Small intestine (tissue), 7 donors: ENCODE results near the gene SCN5A. TPM values are rescaled to one million over a fixed set of nuclear protein-coding genes. Genes with fewer than 3 reads are reported as not detected.

ENCODE experiments used
- DNase-seq, 2 donors: peaks; one replicate each; pipeline versions ENCODE4 v3.0.0 to v3.0.0-alpha.2; 2013
- FAIRE-seq: peaks from 2 replicates; lab custom pipeline; 2012; peaks lifted over from hg19 to GRCh38; lab: Jason Lieb, UNC
- H3K27ac ChIP-seq, 3 donors: one replicate each; pipeline ENCODE4 v1.5.1; 2013; ENCODE audit warnings: low read length in 2 of 3, mild to moderate bottlenecking in 2 of 3, control low read depth in 1 of 3, inconsistent platforms in 1 of 3, low read depth in 1 of 3, moderate library complexity in 1 of 3
- H3K27me3 ChIP-seq, 3 donors: one replicate each; pipeline ENCODE4 v1.6.1; 2013; ENCODE audit warnings: low read length in 3 of 3, inconsistent platforms in 1 of 3; ENCODE audit not compliant: control insufficient read depth in 3 of 3, insufficient read depth in 3 of 3
- H3K36me3 ChIP-seq, 3 donors: one replicate each; pipeline ENCODE4 v1.6.1; 2013; ENCODE audit warnings: low read length in 3 of 3, inconsistent platforms in 1 of 3, low read depth in 1 of 3, mild to moderate bottlenecking in 1 of 3, moderate library complexity in 1 of 3; ENCODE audit not compliant: control insufficient read depth in 3 of 3, insufficient read depth in 2 of 3
- H3K4me1 ChIP-seq, 3 donors: one replicate each; pipeline ENCODE4 v1.6.1; 2013; ENCODE audit warnings: low read length in 2 of 3, inconsistent platforms in 1 of 3, low read depth in 1 of 3, mild to moderate bottlenecking in 1 of 3, moderate library complexity in 1 of 3; ENCODE audit not compliant: control insufficient read depth in 3 of 3, insufficient read depth in 2 of 3
- H3K4me3 ChIP-seq, 3 donors: one replicate each; pipeline ENCODE4 v1.5.1; 2013; ENCODE audit warnings: low read length in 3 of 3, control low read depth in 1 of 3, inconsistent platforms in 1 of 3, low read depth in 1 of 3, mild to moderate bottlenecking in 1 of 3, moderate library complexity in 1 of 3
- H3K9me3 ChIP-seq, 2 donors: one replicate each; pipeline ENCODE4 v1.6.1; 2013; ENCODE audit warnings: low read depth in 1 of 2, low read length in 1 of 2; ENCODE audit not compliant: control insufficient read depth in 2 of 2, insufficient read depth in 1 of 2
- WGBS, 3 donors: extraction: QIAGEN DNeasy Blood & Tissue Kit; methylation state at CpG; one replicate each; pipeline ENCODE4 v1.1.7; 2013; 5-methylcytosine and 5-hydroxymethylcytosine counted together
- polyA plus RNA-seq, 4 donors: library from polyadenylated mRNA; stranded (reverse) in 3 of 4; unstranded in 1 of 4; fragments of 200-250 nt in 3 of 4; fragments of 120-200 nt in 1 of 4; gene quantifications; one replicate each; pipeline versions ENCODE4 v1.2.1 to v1.2.3, GENCODE V29; 2013
- donor health status: healthy with polysubstance abuse.
- donor health status: control.
- donor health status: control.
- donor health status: Bipolar disorder and iron deficiency.
- donor health status: healthy.

SCN5A gene
- polyA plus RNA-seq, 4 donors = 0.27 to 0.75 (median 0.68) TPM; not detected in 1

GRCh38 chr3:38565339-38566214, 83.9 kb downstream of the SCN5A start:
- H3K36me3 ChIP-seq = no peaks in the 10 kb centered on the region
- DNase-seq (no peak), FAIRE-seq (no peak)
- H3K4me1 ChIP-seq = no peaks in the 10 kb centered on the region
- no peak overlapping the region for H3K27ac ChIP-seq
- 83 to 91% (median 87%) methylated on average over 13 of the region's 13 CpGs for WGBS, 3 donors
- no peak overlapping the region for H3K4me3 ChIP-seq
- no peaks in the 10 kb centered on the region for H3K27me3 ChIP-seq
- H3K9me3 ChIP-seq = no peaks in the 10 kb centered on the region

DNA sequence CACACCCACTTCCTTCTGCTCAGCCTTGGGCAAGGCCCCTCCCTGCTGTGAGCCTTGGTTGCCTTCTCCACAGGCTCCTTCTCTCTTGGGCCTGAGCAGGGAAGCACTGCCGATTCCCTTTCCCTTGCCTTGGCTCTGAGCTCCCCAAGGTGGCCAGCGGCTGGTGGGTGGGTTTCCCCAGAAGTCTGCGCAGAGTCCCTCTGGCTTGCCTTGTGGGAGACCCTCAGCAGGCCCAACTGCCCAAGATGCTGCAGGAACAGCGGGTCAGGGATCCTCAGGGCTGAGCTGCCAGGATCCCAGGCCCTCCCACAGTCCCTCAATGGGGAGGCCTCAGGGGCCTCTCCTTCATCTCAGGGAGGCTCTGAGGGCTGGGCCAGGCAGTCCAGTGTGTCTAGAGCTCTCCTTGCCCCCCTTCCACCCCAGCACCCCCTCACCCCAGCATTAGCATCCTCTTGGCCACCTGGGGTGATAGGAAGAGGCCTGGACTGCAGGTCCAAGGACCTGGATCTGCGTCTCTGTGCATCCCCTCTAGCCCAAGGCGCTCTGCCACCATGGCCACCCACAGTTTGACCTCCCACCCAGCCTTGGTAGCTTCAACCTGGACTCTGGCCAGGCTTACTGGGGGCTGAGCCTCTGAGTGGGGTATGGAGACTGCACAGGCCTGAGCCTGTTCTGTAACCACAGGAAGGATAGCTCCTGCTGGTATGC, 84.7 kb downstream of the SCN5A start:
- no peak overlapping the region for H3K4me3 ChIP-seq
- H3K4me1 ChIP-seq = no peaks in the 10 kb centered on the region
- 90 to 94% (median 92%) methylated on average over 6 of the region's 6 CpGs for WGBS, 3 donors
- no peak for FAIRE-seq
- no peaks in the 10 kb centered on the region for H3K36me3 ChIP-seq
- no peaks in the 10 kb centered on the region for H3K27me3 ChIP-seq
- H3K27ac ChIP-seq = no peak overlapping the region
- no peak for DNase-seq
- no peaks in the 10 kb centered on the region for H3K9me3 ChIP-seq

GRCh38 chr3:38563886-38564270, 85.6 kb downstream of the SCN5A start:
- no peaks in the 10 kb centered on the region for H3K27me3 ChIP-seq
- no peaks in the 10 kb centered on the region for H3K36me3 ChIP-seq
- H3K9me3 ChIP-seq = no peaks in the 10 kb centered on the region
- H3K4me3 ChIP-seq = no peak overlapping the region
- DNase-seq (no peak), FAIRE-seq (no peak)
- no peak overlapping the region for H3K27ac ChIP-seq
- 84 to 90% (median 88%) methylated on average over 10 of the region's 10 CpGs for WGBS, 3 donors
- no peaks in the 10 kb centered on the region for H3K4me1 ChIP-seq

GRCh38 chr3:38563070-38563885, 86.2 kb downstream of the SCN5A start:
- H3K27ac ChIP-seq = no peak overlapping the region
- no peaks in the 10 kb centered on the region for H3K9me3 ChIP-seq
- no peak overlapping the region for H3K4me3 ChIP-seq
- H3K4me1 ChIP-seq = no peaks in the 10 kb centered on the region
- DNase-seq = no peak
- FAIRE-seq = no peak
- H3K27me3 ChIP-seq = no peaks in the 10 kb centered on the region
- H3K36me3 ChIP-seq = no peaks in the 10 kb centered on the region
- 83 to 89% (median 87%) methylated on average over 15 of the region's 15 CpGs for WGBS, 3 donors

- H3K36me3 ChIP-seq = no peaks in the 10 kb centered on the region
- 95 to 100% (median 98%) methylated on average over 7 of the region's 7 CpGs for WGBS, 3 donors
- H3K27ac ChIP-seq = no peak overlapping the region
- DNase-seq = no peak
- H3K4me3 ChIP-seq = no peak overlapping the region
- FAIRE-seq = no peak
- H3K9me3 ChIP-seq = no peaks in the 10 kb centered on the region
- H3K27me3 ChIP-seq = no peaks in the 10 kb centered on the region
- no peaks in the 10 kb centered on the region for H3K4me1 ChIP-seq
Observed at GRCh38 chr3:38562467-38562925, 87.0 kb downstream of the SCN5A start.

- no peaks in the 10 kb centered on the region for H3K4me1 ChIP-seq
- no peak for DNase-seq
- 67 to 80% (median 70%) methylated on average over 9 to 10 of the region's 10 CpGs for WGBS, 3 donors
- H3K4me3 ChIP-seq = no peak overlapping the region
- H3K27ac ChIP-seq = no peak overlapping the region
- H3K27me3 ChIP-seq = no peaks in the 10 kb centered on the region
- no peaks in the 10 kb centered on the region for H3K36me3 ChIP-seq
- no peak for FAIRE-seq
- H3K9me3 ChIP-seq = no peaks in the 10 kb centered on the region
Observed at GRCh38 chr3:38561746-38562466, 87.6 kb downstream of the SCN5A start.

- H3K27me3 ChIP-seq = no peaks in the 10 kb centered on the region
- H3K36me3 ChIP-seq = no peaks in the 10 kb centered on the region
- no peak for FAIRE-seq
- 81 to 92% (median 85%) methylated on average over 7 of the region's 7 CpGs for WGBS, 3 donors
- no peak overlapping the region for H3K27ac ChIP-seq
- no peaks in the 10 kb centered on the region for H3K4me1 ChIP-seq
- no peak for DNase-seq
- H3K9me3 ChIP-seq = no peaks in the 10 kb centered on the region
- H3K4me3 ChIP-seq = no peak overlapping the region
Observed at GRCh38 chr3:38560996-38561717, 88.3 kb downstream of the SCN5A start.
